ENCODE data around the gene PIM3.

Gene PIM3

DNA sequence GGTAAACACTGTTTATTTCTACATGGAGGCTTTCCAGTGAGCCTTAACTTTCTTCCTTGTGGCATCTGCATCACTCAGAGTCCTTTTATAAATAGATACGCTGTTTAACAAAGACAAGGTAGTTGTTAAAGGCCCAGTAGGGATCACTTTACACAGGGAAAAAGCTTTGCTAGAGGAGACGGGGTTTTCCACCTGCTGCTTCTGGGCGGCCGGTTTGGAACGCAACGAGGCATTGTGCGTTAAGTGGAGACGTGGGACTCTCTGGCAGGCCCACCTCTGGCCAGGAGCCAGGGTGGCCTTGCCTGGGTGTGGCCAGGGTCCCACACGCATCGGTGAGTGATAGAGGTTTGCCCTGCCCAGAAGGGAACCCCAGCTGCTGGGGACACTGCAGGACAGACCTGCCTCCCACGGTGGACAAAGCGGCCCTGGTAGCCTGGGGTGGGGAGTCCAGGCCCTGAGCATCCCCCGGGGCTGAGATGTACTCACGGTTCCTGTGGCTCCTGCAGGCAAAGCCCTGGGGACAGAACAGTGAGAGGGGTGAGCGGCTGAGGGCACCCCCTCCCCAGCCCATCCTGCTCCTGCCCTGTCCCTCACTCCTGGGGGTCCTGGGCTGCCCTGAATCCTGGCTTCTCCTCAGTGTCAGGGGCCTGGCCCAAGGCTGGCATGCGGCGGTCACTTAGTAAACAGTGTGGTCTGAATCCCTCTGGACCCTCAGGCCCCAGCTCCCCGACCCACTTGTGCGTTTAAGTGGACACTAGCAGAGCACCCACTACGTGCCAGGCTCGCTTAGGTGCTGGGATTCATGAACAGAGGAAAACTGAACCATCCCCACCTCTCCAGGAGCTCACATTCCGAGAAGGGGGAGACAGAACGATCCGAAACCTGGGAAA lies 47.8 kb downstream of the PIM3 start:
- DNase-seq, result no peak

DNA sequence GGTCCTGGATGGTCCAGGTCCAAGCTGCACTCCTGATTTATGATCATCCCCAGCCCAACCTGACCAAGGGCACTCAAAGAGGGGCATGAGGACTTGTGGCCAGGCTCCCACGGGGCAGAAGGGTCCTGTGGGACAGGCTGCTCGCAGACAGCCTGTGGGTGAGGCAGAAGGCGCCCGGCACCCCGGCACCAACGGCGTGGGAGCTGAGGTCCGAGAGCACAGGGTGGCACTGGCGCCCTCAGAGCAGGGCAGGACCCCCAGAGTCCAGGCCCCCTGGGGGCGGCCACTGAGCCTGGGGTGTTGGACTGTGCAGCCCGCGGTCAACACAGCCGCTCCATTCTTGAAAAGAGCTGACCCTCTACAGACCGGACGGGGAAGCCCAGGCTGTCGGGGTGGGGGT lies 48.7 kb downstream of the PIM3 start:
- no peak for DNase-seq

GRCh38 chr22:50009765-50010675 lies 49.4 kb downstream of the PIM3 start:
- no peak for DNase-seq

- DNase-seq, result no peak
Measured at GRCh38 chr22:50010676-50011446, 50.3 kb downstream of the PIM3 start.

- DNase-seq, result no peak
Measured at GRCh38 chr22:50011447-50012210, 51.1 kb downstream of the PIM3 start.

- DNase-seq, result no peak
Measured at GRCh38 chr22:50012211-50013181, 51.9 kb downstream of the PIM3 start, which contains the start of gene IL17REL. IL17REL (minus strand) TSS chr22:50012765; CDS start chr22:50012646, 119 bp downstream.
